T-helper 1 cell (primary cell): ENCODE data around the gene PSPN.
"Not testable (repeated sequence)": the region's sequence is repeated elsewhere in the genome, so short reads cannot be mapped to it uniquely, and the experiment has no call there.

Source experiments
- DNase-seq, 5 donors: peaks; one replicate each; pipeline ENCODE4 v3.0.0-alpha.2; 2012 to 2020

PSPN gene

DNA sequence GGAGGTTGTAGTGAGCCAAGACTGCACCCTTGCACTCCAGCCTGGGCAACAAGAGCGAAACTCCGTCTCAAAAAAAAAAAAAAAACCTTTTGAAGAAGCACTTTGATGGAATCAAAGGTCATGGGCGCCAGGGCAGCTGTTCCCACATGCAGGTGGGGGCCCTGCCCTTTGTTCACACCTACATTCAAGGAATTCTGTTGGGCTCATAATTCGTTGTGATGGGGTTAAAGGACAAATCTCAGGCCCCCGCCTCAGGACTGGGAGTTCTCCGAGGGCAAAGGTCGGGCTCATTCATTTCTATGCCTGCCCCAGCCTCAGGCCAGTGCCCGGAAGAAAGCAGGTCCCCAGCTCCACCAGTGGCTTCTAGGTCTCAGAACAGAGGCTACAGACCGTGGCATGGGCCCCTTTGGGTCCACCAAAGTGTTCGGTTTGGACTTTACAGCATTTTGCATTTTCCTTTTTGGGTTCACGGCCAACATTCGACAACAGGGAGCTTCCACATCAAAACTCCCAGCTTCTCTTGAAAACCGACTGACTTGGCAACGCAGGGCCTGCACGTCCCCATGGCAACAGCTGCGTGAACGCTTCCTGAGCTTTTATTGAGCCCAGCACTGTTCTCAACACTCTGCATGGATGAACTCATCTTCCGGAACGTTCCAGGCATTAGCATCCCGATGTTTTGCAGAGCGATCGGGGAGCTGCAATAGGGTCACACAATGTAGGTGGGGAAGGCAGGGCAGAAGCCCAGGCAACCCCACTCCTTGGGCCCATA is 27.3 kb upstream of the PSPN start:
- DNase-seq = no peak

DNA sequence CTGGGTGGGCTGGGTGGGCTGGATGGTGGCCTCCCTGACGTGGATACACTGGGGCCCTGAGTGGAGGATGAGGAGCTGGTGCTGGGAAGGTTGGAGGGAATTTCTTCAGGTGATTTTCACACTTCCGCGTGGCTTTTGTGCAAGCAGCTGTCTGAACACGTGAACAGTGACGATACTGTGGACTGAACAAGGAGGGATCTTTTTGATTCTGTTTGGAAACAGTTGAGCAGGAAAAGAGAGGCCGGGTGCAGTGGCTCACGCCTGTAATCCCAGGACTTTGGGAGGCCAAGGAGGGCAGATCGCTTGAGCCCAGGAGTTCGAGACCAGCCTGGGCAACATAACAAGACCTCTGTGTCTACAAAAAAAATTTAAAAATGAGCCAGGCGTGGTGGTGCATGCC is 26.3 kb upstream of the PSPN start:
- no peak for DNase-seq

DNA sequence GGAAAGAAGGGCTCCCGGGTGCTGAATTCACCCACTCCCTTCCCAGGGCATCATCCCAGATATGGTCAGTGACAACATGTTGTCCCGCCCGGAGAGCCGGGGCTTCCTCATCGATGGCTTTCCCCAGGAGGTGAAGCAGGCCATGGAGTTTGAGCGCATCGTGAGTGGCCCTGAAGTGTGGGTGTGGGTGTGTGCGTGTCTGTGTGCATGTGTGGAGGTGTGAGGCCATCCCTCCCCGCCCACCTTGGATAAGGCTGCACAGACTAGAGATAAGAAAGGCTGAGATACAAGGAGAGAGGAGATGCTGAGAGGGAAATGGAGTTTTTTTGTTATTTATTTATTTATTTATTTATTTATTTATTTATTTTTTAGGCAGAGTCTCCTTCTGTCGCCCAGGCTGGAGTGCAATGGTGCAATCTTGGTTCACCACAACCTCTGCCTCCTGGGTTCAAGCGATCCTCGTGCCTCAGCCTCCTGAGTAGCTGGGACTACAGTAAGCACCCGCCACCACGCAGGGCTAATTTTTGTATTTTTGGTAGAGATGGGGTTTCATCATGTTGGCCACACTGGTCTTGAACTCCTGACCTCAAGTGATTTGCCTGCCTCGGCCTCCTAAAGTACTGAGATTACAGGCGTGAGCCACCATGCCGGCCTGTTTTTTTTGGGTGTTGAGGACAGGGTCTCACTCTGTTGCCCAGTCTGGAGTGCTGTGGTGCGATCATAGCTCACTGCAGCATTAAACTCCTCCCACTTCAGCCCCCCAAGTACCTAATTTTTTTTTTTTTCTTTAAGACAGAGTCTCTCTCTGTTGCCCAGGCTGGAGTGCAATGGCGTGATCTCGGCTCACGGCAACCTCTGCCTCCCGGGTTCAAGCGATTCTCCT is 24.6 kb upstream of the PSPN start:
- DNase-seq = not testable (repeated sequence)

DNA sequence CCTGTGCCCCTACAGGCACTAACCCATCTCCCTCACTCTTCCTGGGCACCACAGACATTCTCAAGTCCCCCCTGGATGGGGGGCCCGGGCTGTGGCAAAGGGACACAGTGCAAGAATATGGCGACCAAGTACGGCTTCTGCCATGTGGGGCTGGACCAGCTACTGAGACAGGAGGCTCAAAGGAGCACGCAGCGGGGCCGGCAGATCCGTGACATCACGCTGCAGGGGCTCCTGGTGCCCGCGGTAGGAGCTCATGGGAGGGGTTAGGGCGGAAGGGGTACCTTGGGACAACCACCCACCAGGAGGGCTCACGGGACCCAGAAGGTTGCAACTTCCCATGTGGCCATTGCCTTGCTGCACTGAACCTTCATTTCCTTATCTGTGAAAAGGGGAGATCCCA is 20.6 kb upstream of the PSPN start:
- DNase-seq = no peak

DNA sequence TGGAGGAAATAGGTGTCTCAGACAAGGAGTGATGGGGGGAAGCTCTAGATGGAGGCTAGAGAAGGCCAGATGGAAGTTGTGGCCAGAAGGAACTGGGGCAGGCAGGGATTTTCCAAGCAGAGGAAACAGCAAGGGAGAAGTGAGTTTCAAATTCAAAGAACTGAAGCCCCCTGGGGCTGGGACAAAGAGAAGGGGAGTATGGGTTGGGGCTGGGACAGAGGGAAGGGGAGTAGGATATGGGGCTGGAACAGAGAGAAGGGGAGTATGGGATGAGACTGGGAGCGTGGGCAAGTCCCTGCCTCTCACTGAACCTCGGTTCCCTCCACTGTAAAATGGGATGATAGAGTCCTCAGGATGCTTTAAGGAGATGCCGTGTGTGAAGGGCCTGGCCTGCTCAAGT is 19.1 kb upstream of the PSPN start:
- no peak for DNase-seq

DNA sequence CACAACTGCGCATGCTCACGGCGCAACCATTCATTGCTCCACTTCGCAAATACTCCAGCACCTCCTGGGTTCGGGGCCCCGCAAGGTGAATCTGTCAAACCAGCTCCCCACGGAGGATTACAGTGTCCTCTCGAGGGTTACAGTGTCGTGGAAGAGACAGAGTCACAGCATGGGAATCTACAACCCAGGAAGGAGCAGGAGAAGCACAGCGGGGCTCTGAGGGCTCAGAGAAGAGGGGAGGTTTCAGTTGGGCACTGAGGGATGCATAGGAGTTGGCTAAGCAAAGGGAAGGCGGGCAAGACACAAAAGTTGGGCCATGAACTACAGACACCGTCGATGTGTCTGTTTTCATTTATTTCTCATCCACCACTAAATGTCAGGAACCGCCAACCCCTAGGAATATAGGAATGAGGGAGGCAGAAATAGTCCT is 18.3 kb upstream of the PSPN start:
- DNase-seq = peak in 4 of 5 donors; percentile 41 to 77 (median 62)

DNA sequence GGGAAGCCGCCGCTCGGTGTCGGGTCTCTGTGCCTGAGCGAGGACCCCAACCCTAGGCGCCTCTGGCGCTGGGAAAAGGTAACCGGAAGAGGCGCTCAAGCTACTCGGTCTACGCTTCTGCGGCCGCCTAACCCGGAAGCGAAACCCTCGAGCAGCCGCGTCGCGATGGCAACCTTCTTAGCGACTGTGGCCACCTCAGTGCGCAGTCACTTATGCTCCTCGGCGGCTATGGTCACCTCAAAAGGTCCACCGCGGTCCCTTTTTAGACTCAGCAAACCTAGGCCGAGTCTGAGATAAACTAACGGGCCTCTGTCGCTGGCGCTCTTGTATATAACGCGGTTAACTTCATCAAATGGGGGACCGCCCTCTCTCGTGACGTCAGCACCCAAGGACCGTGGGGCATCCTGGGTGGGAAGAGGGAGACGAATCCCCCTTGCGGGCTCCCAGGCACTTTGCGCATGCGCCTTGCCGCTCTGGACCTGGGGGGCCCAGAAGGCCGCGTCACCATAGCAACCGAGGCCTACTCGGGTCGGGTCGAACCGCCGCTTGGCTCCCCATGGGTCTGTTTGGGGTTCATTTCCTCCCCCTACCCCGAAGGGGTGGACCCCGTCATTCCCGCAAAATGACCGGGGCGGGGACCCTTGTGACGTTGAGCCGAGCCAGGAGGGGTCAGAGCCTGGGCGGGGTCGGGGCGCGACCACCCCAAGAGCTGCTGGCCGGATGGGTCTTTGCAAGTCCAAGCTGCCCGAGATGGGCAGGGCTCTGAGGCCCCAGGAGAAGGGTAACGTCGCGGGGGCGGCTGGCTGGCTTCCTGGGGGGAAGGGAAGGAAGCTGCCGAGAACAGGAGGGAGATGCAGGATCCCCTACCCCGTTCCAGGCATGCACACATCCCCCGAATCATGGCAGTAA is 17.6 kb upstream of the PSPN start, which contains the start of gene GTF2F1:
TSS of gene GTF2F1 (minus strand) at position 91 of the 909 bp plus-strand sequence. CDS start 169 bp downstream, outside the sequence.
- DNase-seq = peak; percentile 85 to 92 (median 91)

DNA sequence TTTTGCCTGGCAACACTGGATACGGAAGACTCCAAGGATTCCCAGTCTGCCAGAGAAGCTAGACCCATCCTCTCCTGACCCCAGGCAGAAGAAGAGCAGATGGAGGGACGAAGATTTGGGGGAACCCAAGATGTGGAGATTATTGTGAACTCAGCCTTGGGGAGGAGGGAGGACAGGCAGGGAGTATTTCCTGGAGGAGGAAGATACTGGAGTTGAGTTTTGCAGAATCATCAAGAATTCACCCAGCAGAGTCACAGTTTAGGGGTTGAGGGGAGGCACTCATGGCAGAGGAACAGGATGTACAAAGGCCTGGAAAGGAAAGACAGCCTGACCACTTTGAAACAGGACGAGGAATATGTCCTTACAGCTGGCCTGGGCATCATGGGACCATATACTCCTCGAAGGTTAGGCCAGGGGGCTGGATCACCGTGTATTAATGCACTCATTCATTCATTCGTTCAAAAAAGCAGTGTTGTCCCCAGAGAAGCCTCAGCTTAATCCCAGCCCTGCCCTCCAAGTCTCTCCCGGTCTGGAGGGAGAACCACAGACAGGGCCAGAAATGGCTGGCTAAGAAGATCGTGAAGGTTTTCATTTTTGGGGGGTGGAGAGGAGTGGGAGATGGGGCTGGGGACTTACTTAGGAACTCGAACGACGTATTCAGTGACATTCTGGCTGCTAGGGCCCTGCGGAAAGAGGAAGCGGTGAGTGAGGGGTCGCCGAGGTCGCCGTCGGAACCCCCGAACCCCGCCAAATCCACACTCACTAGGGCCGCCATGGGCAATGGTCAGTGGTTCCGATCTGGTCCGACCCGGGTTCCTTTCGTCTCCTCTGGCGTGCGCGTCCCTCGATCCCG is 16.7 kb upstream of the PSPN start:
- DNase-seq = no peak

DNA sequence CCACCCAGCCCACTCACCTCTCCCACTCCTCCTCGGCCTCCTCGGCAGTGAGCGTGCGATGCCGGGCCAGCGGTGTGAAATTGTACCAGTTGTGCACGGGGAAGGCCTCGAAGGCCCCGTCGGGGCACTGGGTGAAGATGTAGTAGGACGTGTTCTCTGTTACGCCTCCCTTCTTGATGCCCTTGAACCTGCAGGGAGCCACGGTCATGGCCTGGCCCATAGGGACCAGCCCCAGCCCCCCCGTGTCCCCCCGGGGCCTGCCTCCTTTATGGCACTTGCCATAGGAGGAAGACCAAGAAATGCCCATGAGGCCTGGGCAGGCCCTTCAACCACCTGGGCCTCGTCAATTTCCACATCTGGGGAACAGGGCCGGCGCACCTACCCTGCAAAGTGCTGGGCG is 11.6 kb upstream of the PSPN start:
- DNase-seq = no peak

DNA sequence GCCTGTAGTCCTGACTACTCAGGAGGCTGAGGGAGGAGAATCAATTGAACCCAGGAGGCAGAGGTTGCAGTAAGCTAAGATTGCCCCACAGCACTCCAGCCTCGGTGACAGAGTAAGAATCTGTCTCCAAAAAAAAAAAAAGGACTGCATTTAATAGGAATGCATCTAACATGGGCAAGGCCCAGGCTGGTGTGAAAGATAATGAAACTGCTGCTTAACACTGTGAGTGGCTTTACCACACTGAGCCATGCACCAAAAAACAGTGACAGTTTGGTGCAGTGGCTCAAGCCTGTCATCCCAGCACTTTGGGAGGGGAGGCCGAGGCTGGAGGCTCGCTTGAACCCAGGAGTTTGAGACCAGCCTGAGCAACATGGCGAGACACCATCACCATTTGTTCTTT is 8.6 kb upstream of the PSPN start:
- no peak for DNase-seq

DNA sequence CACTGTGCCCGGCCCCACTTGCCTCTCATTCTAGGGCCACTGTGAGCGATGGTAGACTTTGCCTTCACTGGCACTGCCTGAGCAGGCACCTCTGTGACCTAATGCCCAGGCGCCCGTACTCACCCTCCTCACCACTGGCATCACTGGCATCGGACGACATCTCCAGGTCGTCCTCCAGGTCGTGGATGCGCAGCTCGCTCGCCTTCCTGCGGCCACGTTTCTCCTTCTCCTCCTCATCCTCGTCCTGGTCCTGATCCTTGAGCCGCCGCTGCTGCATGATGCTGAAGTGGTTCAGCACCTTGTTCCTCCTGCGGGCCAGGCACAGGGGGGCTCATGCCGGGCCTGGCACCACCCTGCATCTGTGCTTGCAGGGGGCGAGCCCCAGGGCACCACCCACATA is 7.5 kb upstream of the PSPN start:
- no peak for DNase-seq

DNA sequence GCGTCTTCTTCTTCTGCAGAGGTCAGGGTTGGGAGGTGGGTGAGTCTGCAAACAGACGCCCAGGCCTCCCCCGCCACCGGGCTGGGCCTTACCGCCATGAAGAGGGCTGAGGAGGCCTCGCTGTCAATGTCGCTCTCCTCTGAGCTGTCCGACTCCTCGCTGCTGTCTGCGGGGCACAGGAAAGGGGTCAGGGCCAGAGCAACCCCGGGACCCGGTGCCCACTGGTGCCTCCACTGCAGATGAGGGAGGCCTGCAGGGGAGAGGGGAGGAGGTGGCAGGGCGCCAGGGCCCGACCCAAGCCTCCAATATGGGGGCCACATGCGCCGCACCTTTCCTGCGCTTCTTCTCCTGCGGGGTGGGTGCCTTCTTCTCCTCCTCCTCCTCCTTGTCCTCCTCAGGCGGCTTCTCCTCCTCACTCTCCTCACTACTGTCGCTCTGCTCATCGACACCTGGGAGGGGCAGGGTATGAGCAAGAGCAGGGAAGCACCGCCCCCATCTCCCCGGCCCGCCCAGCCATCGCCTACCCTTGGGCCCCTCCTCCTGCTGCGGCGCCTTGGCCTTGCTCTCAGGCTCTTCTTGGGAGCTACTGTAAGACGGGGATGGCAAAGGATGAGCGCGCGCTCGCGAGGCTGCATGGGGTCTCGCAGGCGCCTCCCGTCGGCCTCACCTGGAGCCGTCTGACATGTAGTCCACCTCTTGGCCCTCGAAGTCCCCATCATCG is 5.5 kb upstream of the PSPN start:
- no peak for DNase-seq

DNA sequence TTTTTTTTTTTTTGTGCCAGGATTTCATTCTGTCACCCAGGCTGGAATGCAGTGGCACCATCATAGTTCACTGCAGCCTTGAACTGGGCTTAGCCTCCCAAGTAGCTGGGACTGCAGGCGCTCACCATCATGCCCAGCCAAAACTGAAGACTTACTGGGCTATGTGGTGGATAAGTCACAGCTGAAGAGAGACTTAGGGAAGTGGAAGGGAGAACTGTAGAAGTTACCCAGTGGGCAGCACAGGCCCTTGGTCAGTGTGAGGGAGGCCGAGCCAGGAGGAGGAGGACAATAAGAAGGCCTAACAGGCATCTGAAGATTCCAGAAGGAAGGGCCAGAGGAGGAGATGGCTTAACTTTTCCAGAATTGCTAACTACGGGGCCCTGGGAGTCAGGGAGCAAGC is 4.0 kb upstream of the PSPN start:
- no peak for DNase-seq

DNA sequence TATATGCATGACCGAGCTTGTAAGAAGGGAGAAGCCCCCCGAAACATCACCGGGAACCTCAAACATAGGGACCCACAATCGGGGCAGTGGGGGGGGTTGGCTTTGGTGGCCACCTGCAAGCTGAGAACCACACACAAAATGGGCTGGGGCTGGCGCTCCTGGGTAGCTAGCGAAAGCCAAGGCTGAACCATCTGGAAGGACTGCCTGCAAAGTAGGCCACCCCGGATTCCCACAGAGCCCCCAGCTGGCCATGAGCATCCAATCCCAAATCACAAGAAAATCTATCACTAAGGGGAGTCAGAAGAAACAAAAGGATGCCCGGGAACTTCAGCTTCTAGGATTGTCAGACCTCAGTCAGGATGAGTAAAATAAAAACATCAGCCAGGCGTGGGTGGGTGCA is 2.8 kb upstream of the PSPN start:
- no peak for DNase-seq

DNA sequence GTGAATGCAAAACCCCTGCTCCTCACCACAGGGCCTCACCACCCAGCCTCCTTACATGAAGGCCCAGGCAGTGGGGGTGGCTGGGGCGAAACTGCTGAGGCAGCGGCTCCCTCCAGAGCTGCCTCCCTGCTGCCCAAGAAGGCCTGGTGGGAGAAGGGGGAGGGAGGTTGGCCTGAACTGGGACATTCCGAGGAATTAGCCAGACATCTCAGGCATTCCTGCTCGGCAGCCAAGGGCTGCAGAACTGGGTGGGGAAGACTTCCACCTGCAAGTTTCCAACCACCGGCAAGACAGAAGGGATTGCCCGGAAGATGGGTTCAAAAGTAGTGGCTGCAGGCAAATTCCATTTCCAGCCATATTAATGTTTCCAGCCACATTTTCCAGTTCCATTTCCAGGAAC is 2.3 kb upstream of the PSPN start:
- DNase-seq = no peak

DNA sequence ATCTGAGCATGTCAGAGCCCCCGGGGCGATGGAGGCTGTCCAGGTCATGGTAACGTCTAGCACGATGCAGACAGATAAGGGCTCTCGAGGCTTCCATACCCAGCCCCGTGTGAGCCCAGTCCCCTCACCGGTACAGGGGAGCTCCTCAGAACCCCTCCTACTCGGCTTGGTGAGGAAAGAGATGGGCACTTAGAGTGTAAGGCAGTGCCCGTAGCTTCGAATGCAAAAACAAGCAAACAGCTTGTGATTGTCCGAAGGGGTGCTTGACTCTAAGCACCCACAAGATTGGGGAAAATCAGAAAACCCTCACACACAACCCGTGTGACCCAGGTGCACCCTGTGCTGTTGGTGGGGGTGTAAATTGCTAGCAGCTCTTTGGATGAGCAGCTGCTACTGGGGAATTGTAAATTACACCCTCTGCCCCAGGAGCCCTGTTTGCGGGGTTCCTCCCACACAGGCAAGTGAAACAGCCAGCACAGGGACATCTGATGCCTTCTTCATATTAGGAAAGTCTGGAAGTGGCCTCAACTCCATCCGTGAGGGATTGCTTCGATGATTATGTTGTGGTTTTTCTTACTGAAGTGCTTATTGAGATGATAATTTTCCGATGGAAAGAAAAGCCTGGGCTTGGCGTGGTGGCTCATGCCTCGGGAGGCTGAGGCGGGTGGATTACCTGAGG is 918 bp upstream of the PSPN start:
- no peak for DNase-seq

DNA sequence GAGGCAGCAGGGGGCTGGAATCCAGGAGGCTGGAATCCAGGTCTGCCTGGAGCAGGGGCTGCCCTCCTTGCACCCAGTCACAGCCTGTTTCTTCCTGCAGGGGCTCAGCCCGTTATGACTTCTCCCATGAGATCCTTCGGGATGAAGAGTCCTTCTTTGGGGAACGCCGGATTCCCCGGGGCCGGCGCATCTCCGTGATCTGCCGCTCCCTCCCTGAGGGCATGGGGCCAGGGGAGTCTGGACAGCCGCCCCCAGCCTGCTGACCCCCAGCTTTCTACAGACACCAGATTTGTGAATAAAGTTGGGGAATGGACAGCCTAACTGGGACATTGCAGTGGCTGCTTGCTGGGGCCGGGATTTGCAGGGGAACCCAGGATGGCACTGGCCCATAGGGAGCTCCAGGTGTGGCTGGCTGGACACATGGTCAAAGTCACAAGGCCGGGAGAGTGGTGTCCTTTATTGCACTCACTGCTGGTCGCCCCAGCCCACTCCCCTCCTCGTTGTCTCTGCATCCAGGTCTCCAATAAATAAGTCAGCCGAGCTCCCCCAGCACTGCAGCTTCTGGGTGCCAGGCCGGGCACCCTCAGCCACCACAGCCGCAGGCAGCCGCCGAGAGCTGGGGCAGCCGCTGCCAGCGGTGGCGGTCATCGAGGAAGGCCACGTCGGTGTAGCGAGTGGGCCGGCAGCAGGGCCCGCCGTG is 872 bp downstream of the PSPN start:
- DNase-seq = no peak

DNA sequence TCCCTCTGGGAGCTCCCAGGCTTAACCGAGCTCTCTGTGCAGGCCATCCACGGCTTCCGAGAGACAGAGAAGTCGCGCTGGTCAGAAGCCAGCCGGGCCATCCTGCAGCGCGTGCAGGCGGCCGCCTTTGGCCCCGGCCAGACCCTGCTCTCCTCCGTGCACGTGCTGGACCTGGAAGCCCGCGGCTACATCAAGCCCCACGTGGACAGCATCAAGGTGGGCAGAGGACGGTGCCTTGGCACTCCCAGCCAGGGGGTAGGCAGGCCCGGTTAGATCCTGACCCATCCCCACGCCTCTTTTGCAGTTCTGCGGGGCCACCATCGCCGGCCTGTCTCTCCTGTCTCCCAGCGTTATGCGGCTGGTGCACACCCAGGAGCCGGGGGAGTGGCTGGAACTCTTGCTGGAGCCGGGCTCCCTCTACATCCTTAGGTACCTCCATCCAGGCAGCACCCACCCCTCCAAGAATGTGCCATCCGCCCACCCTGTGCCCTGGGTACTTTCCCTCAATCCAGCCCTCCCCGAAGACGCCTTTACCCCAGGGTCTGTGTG is 1.5 kb downstream of the PSPN start:
- no peak for DNase-seq

DNA sequence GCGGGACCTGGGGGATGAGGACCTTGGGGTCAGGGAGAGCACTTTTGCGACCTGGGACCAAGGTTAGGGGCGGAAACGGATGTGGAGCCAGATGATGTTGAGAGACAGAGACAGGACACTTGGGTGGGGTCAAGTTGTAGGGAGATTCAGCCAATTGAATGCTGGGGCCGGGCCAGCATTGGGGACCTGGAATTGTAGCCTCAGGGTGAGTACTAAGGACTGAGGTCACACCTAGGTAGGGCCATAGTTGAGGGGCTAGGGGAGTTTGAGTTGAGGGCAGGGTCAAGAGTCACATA is 2.0 kb downstream of the PSPN start:
- DNase-seq = no peak
